HCT116 (cell line): ENCODE results near the gene GMEB1. TPM values are rescaled to one million over a fixed set of nuclear protein-coding genes. Genes with fewer than 3 reads are reported as not detected.

Experiments used
- ATAC-seq: fragments of 200-7000 bp; cut with Tn5 transposase; 2 replicates; pipeline ENCODE4 v1.9.1; 2020; ENCODE audit warnings: mild to moderate bottlenecking, moderate library complexity
- BruUV-seq: library from RNA; stranded (reverse); fragments of 400-500 nt; replicated peaks from 2 replicates; lab custom pipeline; 2021; lab: Mats Ljungman, UMichigan
- CTCF ChIA-PET: fragments of 300-600 bp; sonication (Branson Sonifier 250); formaldehyde crosslinking; loops from one replicate; lab custom pipeline; 2021; ENCODE audit warnings: antibody characterized with exemption; lab: Charles Lee
- POLR2A ChIA-PET: fragments of 300-600, 350-600 bp; sonication (Branson Sonifier 250); formaldehyde crosslinking; loops from one replicate; lab custom pipeline; 2021; ENCODE audit warnings: antibody characterized with exemption; lab: Charles Lee
- RAD21 ChIA-PET, 2 experiments: fragments of 300-600 bp; sonication (Branson Sonifier 250); formaldehyde crosslinking; loops; one replicate each; lab custom pipeline; 2023; ENCODE audit warnings: low total read pairs in 2 of 2; ENCODE audit not compliant: uncharacterized antibody in 2 of 2, unreplicated experiment in 2 of 2, low non-redundant PET in 1 of 2; lab: Charles Lee
- DNase-seq: peaks from one replicate; pipeline ENCODE4 v3.0.0-alpha.2; 2010; ENCODE audit warnings: low read depth, low spot score
- H2AFZ ChIP-seq: fragments of 200-600 bp; shearing (Covaris generic), sonication (generic); 2 replicates; pipeline ENCODE4 v1.6.1; 2017; ENCODE audit warnings: low read depth, mixed run types, mixed read lengths, antibody characterized with exemption, low read length; ENCODE audit not compliant: poor library complexity, severe bottlenecking
- H3K27ac ChIP-seq: 2 replicates; pipeline ENCODE4 v1.5.1; 2012; ENCODE audit warnings: low read depth, low read length
- H3K27me3 ChIP-seq: fragments of 200-600 bp; sonication (generic); 2 replicates; pipeline ENCODE4 v1.6.1; 2016; ENCODE audit warnings: mixed run types, low read length, mixed read lengths; ENCODE audit not compliant: insufficient read depth
- H3K36me3 ChIP-seq, 2 experiments: fragments of 200-500 bp in 1 of 2; fragments of 200-600 bp in 1 of 2; sonication (Bioruptor generic) in 1 of 2; sonication (generic) in 1 of 2; 2 replicates each; pipeline versions ENCODE4 v1.5.1 to v1.6.1; 2014 to 2016; ENCODE audit warnings: low read length in 2 of 2, inconsistent platforms in 1 of 2, mixed read lengths in 1 of 2, mixed run types in 1 of 2; ENCODE audit not compliant: insufficient read depth in 2 of 2, control insufficient read depth in 1 of 2
- H3K4me1 ChIP-seq, 2 experiments: fragments of 200-600 bp in 1 of 2; sonication (generic) in 1 of 2; 2 replicates each; pipeline versions ENCODE4 v1.5.1 to v1.6.1; 2012 to 2017; ENCODE audit warnings: low read length in 2 of 2, inconsistent platforms in 1 of 2, mild to moderate bottlenecking in 1 of 2, mixed read lengths in 1 of 2, mixed run types in 1 of 2, moderate library complexity in 1 of 2; ENCODE audit not compliant: insufficient read depth in 2 of 2, control insufficient read depth in 1 of 2
- H3K4me2 ChIP-seq: fragments of 200-600 bp; sonication (generic); 2 replicates; pipeline ENCODE4 v1.6.1; 2017; ENCODE audit warnings: mixed run types, low read length, mixed read lengths
- H3K4me3 ChIP-seq, 2 experiments: fragments of 200-600 bp in 1 of 2; sonication (generic) in 1 of 2; replicated peaks in 1 of 2; 2 replicates each; pipeline ENCODE4 v1.5.1; 2011 to 2016; ENCODE audit warnings: low read length in 2 of 2, control low read depth in 1 of 2, low read depth in 1 of 2, mild to moderate bottlenecking in 1 of 2, mixed read lengths in 1 of 2, mixed run types in 1 of 2
- H3K79me2 ChIP-seq: fragments of 200-600 bp; sonication (generic); 2 replicates; pipeline ENCODE4 v1.6.1; 2017; ENCODE audit warnings: mild to moderate bottlenecking, mixed run types, low read length, moderate library complexity, mixed read lengths; ENCODE audit not compliant: insufficient read depth
- H3K9ac ChIP-seq: fragments of 200-600 bp; sonication (generic); 2 replicates; pipeline ENCODE4 v1.6.1; 2016; ENCODE audit warnings: low read length, mixed read lengths
- H3K9me2 ChIP-seq: fragments of 200-600 bp; sonication (generic), shearing (Covaris generic); 2 replicates; pipeline ENCODE4 v1.6.1; 2017; ENCODE audit warnings: mixed run types, mild to moderate bottlenecking, moderate library complexity; ENCODE audit not compliant: insufficient read depth
- H3K9me3 ChIP-seq, 2 experiments: fragments of 200-500 bp in 1 of 2; fragments of 200-600 bp in 1 of 2; sonication (Bioruptor generic) in 1 of 2; sonication (generic) in 1 of 2; 2 replicates each; pipeline ENCODE4 v1.6.1; 2014 to 2017; ENCODE audit warnings: low read length in 2 of 2, mixed read lengths in 2 of 2, inconsistent platforms in 1 of 2, low read depth in 1 of 2, mild to moderate bottlenecking in 1 of 2, mixed run types in 1 of 2, moderate library complexity in 1 of 2; ENCODE audit not compliant: control insufficient read depth in 1 of 2, insufficient read depth in 1 of 2
- H4K20me1 ChIP-seq: fragments of 200-600 bp; sonication (generic), shearing (Covaris generic); 2 replicates; pipeline ENCODE4 v1.6.1; 2017; ENCODE audit warnings: mixed run types, mild to moderate bottlenecking, moderate library complexity; ENCODE audit not compliant: insufficient read depth
- CBX3 ChIP-seq: IDR thresholded peaks from 2 replicates; pipeline ENCODE4 v1.6.1; 2012; ENCODE audit warnings: low read depth
- CEBPB ChIP-seq: IDR thresholded peaks from 2 replicates; pipeline ENCODE4 v1.6.1; 2012; ENCODE audit warnings: low read depth
- CTCF ChIP-seq, 3 experiments: fragments of 200-600 bp in 1 of 3; sonication (generic) in 1 of 3; IDR thresholded peaks in 2 of 3; conservative IDR thresholded peaks in 1 of 3; 2 replicates each; pipeline ENCODE4 v1.5.1; 2012 to 2017; ENCODE audit warnings: low read depth in 2 of 3, low read length in 2 of 3, antibody characterized with exemption in 1 of 3, borderline replicate concordance in 1 of 3, control low read depth in 1 of 3, mild to moderate bottlenecking in 1 of 3, mixed read lengths in 1 of 3, mixed run types in 1 of 3, moderate library complexity in 1 of 3; ENCODE audit not compliant: insufficient read depth in 1 of 3
- EGR1 ChIP-seq: IDR thresholded peaks from 2 replicates; pipeline ENCODE4 v1.6.1; 2012; ENCODE audit warnings: low read depth
- ELF1 ChIP-seq: IDR thresholded peaks from 2 replicates; pipeline ENCODE4 v1.6.1; 2012; ENCODE audit warnings: low read depth, borderline replicate concordance
- FOSL1 ChIP-seq: IDR thresholded peaks from 2 replicates; pipeline ENCODE4 v1.6.1; 2012; ENCODE audit warnings: low read depth
- MAX ChIP-seq: IDR thresholded peaks from 2 replicates; pipeline ENCODE4 v1.6.1; 2012
- POLR2A ChIP-seq: IDR thresholded peaks from 2 replicates; pipeline ENCODE4 v1.7.0; 2011; ENCODE audit warnings: borderline replicate concordance; ENCODE audit not compliant: insufficient read depth, insufficient read length; ENCODE audit errors: extremely low read depth
- POLR2AphosphoS5 ChIP-seq: IDR thresholded peaks from 2 replicates; pipeline ENCODE4 v1.6.1; 2011; ENCODE audit warnings: mild to moderate bottlenecking, low read depth, low read length, moderate library complexity
- REST ChIP-seq: IDR thresholded peaks from 2 replicates; pipeline ENCODE4 v1.6.1; 2012; ENCODE audit warnings: low read depth
- SP1 ChIP-seq: IDR thresholded peaks from 2 replicates; pipeline ENCODE4 v1.6.1; 2012; ENCODE audit warnings: low read depth
- SRF ChIP-seq: IDR thresholded peaks from 2 replicates; pipeline ENCODE4 v1.6.1; 2012; ENCODE audit warnings: low read depth
- TCF7L2 ChIP-seq: IDR thresholded peaks from 2 replicates; pipeline ENCODE4 v1.7.0; 2011; ENCODE audit warnings: borderline replicate concordance, inconsistent platforms; ENCODE audit not compliant: insufficient read depth, insufficient read length; ENCODE audit errors: extremely low read depth
- ZBTB33 ChIP-seq: IDR thresholded peaks from 2 replicates; pipeline ENCODE4 v1.6.1; 2011; ENCODE audit warnings: mild to moderate bottlenecking, low read length, moderate library complexity; ENCODE audit not compliant: insufficient replicate concordance; ENCODE audit errors: extremely low read depth
- ZNF274 ChIP-seq: fragments of 200-500 bp; sonication (Bioruptor generic); IDR thresholded peaks from 2 replicates; pipeline ENCODE4 v1.6.1; 2014; ENCODE audit warnings: mild to moderate bottlenecking, low read depth, low read length, inconsistent platforms
- intact Hi-C: fragments of 100-400 bp; cut with micrococcal nuclease; formaldehyde crosslinking; loops from 2 replicates; pipeline ENCODE4 v1.10.0; 2022
- total RNA-seq: library from RNA; stranded (reverse); gene quantifications from one replicate; pipeline ENCODE4 v1.2.1, GENCODE V29; 2021; ENCODE audit not compliant: unreplicated experiment

Gene GMEB1
- total RNA-seq, 1 experiment from 2014 or later: 19.8 TPM

GRCh38 chr1:28759257-28759656, 90.7 kb downstream of the GMEB1 start (continued):
- TF ChIP-seq REST (no peak), POLR2AphosphoS5 (no peak), POLR2A (no peak)

GRCh38 chr1:28761189-28761588, 92.6 kb downstream of the GMEB1 start:
- H3K36me3 ChIP-seq: peaks cover 12 to 31% of the 10 kb centered on the region in 2 experiments
- ATAC-seq (no peak), DNase-seq (no peak)
- H3K4me2 ChIP-seq: no peak overlapping the region
- peaks cover 100% of the 10 kb centered on the region for H3K79me2 ChIP-seq
- no TSS peak for BruUV-seq
- no peaks in the 10 kb centered on the region for H3K9me2 ChIP-seq
- no peak overlapping the region for H3K27ac ChIP-seq
- RAD21 ChIA-PET: no interaction called here
- H2AFZ ChIP-seq: no peak overlapping the region
- H3K9ac ChIP-seq: no peak overlapping the region
- H3K9me3 ChIP-seq: no peaks in the 10 kb centered on the region
- H3K27me3 ChIP-seq: no peaks in the 10 kb centered on the region
- intact Hi-C loops: no loop called here
- H3K4me3 ChIP-seq: no peak overlapping the region
- H4K20me1 ChIP-seq: peaks cover 46% of the 10 kb centered on the region; the same call in 1 of the 2 replicates
- POLR2A ChIA-PET: no interaction called here
- CTCF ChIA-PET: no interaction called here
- no peaks in the 10 kb centered on the region for H3K4me1 ChIP-seq
- TF ChIP-seq ZBTB33: no peak
- no peak for TF ChIP-seq CBX3
- TF ChIP-seq FOSL1: no peak
- TF ChIP-seq ZNF274: no peak
- TF ChIP-seq SRF: no peak
- no peak for TF ChIP-seq CTCF (IDR thresholded peaks at IDR 0.05 in 2 of 3, conservative IDR thresholded peaks at IDR 0.05 in 1 of 3; ENCODE audit: borderline replicate concordance in 1 of 3, insufficient read depth in 1 of 3, low read depth in 2 of 3, low read length in 2 of 3)
- no peak for TF ChIP-seq EGR1
- no peak for TF ChIP-seq MAX
- TF ChIP-seq ELF1: no peak
- TF ChIP-seq CEBPB: no peak
- TF ChIP-seq SP1: no peak
- TF ChIP-seq TCF7L2: no peak
